A549 (cell line): ENCODE results near the gene FAM72C.
"Not testable (repeated sequence)": the region's sequence is repeated elsewhere in the genome, so short reads cannot be mapped to it uniquely, and the experiment has no call there.

Experiments
- REST ChIP-seq: fragments of 200-600 bp; sonication (generic); IDR thresholded peaks from 2 replicates; pipeline ENCODE4 v1.6.1; 2016; ENCODE audit warnings: antibody characterized with exemption, mild to moderate bottlenecking, moderate library complexity
- SMC3 ChIP-seq: fragments of >200 bp; sonication (Bioruptor Twin); formaldehyde crosslinking; IDR thresholded peaks from 3 replicates; pipeline ENCODE4 v1.6.1; 2018; ENCODE audit warnings: inconsistent platforms
- TP53 ChIP-seq: fragments of 250-450 bp; sonication (Bioruptor Pico); IDR thresholded peaks from 2 replicates; pipeline ENCODE4 v1.5.0; 2021; ENCODE audit warnings: mild to moderate bottlenecking, moderate library complexity
- TF ChIP-seq, protein P1 (sequence below): fragments of >200 bp; sonication (Bioruptor Twin); formaldehyde crosslinking; IDR thresholded peaks from 3 replicates; pipeline ENCODE4 v1.5.1; 2016

DNA sequence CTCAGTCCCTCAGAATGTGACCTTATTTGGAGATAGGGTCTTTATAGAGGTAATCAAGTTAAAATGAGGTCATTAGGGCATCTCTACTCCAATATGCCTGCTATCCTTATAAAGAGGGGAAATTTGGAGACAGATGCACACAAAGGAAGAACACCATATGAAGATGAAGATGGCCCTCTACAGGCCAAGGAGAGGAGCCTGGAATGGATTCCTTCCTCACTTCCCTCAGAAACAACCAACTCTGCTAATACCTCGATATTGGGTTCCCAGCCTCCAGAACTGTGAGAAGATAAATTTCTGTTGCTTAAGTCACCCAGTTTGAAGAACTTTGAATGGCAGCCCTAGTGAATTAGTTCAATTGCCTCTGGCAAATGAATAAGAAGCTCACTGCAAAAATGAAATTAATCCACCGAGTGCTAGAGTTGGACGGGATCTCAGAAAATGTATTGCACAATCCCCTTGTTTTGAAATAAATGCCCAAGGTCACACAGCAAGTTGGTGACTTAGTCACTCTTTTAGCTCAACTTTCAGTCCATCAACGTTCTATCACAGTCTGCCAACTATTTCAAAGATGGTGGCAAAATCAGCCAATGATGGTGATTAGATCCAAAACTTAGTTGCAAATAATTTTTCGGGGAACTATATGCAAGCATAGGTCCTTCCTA lies 27.1 kb downstream of the FAM72C start:
- TF ChIP-seq, protein P1, sequence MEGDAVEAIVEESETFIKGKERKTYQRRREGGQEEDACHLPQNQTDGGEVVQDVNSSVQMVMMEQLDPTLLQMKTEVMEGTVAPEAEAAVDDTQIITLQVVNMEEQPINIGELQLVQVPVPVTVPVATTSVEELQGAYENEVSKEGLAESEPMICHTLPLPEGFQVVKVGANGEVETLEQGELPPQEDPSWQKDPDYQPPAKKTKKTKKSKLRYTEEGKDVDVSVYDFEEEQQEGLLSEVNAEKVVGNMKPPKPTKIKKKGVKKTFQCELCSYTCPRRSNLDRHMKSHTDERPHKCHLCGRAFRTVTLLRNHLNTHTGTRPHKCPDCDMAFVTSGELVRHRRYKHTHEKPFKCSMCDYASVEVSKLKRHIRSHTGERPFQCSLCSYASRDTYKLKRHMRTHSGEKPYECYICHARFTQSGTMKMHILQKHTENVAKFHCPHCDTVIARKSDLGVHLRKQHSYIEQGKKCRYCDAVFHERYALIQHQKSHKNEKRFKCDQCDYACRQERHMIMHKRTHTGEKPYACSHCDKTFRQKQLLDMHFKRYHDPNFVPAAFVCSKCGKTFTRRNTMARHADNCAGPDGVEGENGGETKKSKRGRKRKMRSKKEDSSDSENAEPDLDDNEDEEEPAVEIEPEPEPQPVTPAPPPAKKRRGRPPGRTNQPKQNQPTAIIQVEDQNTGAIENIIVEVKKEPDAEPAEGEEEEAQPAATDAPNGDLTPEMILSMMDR: not testable (repeated sequence)
- TF ChIP-seq SMC3, TP53, REST: not testable (repeated sequence)
